Activated naive CD8-positive, alpha-beta T cell treated with anti-CD3 and anti-CD28 coated beads, Interleukin-2, amount 50 U/mL, for 16 hours (primary cell): ENCODE results near the gene NTMT1.

Experiments
- DNase-seq: peaks from one replicate; pipeline ENCODE4 v3.0.0-alpha.2; 2020; ENCODE audit warnings: low read depth, low spot score

Gene NTMT1

DNA sequence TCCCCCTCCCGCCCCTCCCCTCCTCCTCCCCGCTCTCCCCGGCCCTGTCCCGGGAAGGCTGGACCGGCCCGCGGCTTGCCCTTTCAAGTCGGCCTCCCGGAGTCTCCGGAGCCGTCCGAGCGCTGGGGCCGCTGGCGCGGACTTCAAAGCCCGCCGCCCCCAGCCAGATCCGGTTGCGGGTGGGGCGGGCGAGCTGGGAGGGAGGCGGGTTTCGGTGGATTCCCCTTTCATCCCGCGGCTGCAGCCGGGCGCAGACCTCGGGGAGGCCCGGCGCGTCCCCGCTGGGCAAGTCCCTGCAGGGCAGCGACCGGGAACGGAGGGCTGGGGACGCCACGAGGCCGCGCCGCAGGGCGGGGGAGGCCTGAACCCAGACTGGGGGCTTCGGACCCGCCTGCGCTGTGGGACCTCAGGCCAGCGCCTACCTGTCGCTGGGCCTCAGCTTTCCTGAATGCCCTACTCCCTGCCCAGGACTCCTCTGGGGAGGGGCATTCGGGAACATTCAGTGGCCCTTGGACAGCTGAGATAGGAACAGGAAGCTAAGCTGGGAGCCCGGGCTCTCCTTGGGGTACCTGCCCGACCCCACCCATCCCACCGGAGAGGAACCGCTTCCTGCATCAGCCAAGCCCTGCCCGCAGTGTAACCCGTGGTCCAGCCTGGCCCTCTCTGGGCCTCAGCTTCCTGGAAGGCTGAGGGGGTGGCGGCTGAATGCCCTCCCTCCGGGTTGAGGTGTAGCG, 28.4 kb upstream of the NTMT1 start:
- no peak for DNase-seq

DNA sequence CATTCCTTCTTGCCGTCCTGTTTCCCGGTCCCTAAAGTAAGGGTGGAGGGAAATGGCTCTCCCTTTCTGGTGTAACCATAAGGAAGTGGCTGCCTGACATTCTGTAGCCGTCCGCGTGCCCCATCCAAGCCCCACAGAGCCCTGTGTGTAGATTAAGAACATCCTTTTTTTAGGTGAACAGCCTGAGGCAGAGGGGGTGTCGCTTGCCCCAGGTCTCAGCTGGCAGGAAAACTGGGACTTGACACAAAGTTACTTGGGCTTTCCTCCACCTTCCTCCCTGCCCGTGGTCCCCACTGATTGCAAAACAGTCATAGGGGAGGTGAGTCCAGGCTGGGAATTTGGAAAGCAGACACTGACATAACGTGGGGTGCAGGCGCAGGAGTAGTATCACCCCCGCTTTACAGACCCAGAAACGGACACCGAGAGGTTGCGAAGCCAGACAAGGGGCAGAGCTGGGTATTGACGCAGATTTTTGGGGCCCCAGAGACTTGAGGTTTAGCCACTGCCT, 27.8 kb upstream of the NTMT1 start:
- DNase-seq: no peak

DNA sequence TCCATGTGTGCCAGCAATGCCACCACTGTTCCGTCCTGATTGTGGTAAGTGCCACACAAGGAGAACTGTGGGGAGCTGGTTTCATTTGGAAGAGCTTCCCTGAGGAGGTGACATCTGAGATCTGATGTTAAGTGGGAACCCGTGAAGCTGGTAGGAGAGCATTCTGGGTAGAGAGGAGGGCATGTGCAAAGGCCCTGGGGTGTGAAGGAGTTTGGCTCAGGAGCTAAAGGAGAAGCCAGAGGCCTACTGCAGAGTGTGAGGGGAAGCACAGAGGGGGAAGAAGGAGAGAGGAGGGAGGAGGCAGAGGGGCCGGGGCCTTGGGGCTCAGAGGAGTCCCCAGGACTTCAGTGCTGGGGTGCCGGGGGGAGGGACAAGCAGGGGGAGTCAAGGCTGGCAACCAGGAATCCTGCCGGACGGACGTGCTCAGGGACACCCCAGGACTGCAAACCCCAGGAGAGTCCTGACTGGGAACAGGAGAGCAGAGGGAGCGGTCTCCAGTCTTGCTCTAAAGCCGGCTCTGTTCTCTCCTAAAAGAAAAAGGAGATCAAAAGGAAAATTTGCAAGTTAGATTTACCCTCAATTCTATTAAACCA, 24.8 kb upstream of the NTMT1 start:
- no peak for DNase-seq

DNA sequence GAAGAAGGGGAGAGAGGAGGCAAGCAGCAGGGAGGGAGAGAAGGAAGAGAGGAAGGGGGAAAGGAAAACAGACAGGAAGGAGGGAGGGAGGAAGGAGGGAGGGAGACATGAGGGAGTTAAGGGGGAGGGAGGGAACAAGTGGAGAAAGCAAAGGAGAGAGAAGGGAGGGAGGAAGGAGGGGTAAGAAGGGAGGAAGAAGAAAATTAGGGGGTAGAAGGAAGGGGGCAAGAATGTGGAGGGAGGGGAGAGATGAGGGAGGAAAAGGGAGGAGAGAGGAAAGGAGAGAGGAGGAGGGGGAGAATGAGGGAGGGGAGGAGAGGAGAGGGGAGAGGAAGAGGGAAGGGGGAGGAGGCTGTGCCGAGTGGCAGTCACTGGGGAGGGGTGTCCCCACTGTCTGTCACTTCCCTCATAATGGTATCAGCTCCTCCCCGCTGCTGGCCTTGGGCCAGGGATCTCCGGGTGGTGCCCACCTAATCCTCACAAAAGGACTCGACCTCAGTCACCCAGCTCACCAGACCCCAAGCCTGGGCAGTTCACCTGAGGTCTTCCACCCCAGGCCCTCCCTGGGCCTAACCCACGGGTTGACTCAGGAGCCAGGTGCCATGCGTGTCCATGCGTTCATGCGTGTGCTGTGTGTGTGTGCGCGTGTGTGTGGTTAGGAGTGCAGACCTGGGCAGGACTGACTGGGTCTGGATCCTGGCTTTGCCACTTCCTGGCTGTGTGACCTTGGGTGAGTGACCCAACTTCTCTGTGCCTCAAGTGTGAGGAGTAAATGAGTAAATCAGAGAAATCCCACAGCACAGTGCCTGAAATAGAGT, 23.2 kb upstream of the NTMT1 start:
- DNase-seq: no peak

DNA sequence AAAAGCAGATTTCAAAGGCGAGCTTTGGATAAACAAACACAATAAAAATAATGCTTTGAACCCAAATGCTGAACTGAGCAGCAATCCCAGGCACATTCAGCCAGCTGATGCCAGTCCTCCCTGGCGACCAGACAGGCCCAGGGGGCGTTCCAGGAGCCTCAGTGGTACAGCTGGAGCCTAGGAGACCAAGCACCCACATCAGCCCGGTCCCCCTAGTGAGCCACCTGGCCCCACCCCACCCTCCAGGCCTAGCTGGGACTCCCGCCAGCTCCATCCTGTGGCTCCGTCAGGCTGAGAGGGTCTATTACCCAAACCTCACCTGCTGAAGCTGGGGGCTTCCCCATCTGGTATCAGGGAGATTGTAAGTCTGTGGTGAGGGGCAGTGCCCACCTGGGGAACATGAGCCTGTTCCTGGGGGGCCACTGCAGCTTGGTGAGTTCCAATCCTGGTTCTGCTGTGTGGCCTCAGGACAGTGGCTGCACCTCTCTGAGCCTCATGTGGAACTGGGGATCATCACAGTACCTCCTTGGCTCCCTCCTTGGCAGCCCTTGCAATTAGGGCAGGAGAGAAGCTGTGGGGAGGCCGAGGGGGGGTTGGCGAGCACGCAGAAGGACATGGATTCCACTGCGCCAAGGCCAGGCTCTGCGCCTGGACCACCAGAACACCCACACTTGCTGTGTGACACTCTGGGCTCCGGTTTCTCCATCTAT, 21.8 kb upstream of the NTMT1 start:
- DNase-seq: no peak

DNA sequence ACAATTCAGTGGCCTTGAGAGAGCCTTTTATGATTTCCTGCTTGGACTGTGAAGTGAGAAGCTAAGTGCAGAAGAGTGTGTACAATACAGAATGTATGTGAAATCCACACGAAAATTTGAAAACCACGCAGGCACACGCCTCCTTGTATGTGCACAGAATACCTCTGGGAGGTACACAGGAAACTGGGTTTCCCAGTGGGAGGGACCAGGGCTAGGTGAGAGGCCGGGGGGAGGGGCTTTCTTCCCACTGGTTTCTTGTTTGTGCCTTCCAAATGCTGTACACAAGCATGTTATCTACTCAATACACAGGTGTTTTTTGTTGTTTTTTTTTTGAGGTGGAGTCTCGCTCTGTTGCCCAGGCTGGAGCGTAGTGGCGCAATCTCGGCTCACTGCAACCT, 21.2 kb upstream of the NTMT1 start:
- no peak for DNase-seq

DNA sequence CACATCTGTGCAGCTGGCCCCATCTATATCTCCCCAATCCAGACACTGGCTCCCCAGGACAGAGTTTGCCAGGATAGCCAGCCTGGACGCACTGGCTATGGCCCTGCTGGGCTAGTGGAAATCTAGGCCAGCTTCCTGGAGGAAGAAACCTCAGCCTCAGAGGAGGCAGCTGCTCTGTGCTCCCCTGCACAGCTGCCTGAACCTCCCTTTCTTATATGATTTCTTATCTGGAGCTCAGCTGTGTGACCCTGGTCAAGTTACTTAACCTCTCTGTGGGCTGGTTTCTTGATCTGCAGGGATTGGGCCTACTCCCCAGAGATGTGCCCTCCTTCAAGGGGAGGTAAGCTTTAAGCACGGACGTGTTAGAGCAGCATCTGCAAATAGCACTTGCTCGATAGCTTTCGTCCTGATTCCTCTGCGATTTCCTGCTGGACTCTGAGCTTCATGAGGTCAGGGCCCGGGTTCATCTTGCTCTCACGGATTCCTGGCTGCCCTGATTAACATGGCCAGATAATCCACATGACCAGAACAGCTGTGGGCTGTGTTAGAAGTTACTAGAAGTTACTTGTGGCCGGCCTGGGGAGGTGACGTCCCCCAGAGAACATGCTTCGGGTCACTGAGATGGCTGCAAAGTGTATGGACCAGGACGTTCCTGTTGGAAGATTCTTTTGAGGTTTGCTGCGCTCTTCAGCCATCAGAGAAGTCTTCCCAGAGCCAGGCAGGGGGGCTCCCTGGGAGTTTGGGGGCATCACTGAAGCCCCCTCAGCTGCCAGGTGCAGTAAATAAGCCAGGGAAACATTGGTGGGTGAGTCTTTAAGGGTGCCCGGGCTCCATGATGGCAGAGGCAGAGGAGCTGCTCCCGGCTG, 19.6 kb upstream of the NTMT1 start:
- DNase-seq: no peak

DNA sequence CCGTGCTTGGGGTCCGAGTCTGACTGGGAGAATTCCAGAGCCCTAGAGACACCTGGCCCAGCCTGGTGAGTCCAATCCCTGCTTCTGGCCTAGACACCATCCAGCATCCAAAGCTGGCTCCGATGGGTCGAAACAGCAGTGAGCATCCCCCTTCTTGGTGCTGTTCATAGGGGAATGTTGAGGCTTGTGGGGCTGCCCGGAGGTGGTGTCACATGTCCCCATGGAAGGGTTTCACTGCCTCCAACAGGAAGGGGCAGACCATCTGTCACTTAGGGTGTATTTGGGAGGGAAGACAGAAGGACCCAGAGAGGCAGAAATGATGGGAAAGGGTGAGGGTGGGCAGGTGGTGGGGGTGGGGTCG, 19.0 kb upstream of the NTMT1 start:
- no peak for DNase-seq

DNA sequence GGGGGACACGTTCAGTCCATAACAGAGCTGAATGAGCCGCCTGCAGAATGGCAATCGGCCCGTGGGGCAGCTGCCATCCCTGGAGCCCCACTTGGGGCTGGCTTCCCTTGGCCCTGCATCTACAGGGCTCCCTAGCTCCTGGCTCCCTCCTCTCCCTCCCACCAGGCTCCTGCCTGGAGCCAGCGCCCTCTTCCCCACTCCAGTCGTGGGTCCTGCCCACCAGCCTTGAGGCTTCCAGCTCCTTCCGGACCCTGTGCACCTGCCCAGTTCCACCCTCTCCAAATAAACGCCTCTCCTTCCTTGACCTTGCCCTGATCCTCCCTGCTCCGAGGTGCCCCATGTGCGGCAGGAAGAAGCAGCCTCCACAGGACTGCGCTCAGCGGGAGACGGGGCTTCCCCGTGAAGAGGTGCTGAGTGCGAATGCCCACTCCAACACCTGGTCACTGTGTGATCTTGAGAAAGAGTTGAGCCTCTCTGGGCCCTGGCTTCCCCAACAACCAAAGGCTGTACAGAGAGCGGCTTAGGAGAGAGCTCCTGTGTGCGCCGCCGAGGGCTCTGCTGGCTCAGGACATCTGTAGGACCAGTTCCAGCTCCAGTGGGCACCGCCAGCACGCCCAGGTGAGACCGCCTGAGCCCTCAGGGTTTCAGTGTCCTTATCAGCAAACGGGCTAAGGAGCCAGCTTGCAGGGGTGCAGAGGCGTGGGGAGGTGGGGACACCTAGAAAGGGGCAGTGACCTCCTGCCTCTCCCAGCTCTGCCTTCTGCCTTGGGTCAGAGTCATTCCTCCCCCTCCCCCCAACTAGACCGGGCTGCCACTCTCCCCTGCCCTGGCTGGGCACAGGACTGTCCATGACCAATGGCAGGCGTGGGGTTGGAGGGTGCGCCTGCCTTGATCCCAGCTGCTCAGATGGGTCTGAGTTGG, 17.1 kb upstream of the NTMT1 start:
- no peak for DNase-seq

DNA sequence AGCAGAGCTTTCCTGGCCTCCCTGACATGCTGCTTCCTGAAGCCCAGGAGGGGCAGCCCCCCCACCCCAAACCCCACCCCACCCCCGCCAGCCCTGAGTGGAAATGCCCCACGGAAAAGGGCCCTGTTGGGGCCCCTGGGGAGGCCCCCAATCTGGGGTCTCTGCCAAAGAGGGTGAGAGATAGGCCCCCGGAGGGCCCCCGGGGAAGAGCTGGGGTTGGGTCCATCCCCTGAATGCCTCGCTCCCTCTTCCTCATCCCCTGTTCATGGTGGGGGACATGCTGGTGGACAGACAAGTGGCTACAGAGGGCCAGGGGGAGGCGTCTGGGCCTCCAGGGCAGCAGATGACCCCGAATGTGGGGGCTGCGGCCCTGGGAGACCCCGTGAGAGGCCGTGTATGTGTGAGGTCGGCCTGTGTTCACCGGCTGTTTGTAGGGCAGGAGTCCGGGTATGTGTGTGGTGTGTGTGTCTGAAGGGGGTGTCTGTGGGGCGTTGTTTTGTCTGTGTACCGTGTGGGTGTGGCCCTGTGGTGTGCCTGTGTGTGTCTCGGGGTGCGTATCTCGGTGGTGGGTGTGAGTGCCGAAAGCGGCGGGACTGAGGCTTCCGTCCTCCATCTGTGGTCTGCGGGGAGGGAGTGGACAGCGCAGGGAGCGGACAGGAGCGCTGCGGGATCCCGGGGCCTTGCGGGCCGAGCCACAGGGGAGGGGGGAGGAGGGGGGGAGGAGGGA, 16.3 kb upstream of the NTMT1 start:
- no peak for DNase-seq

DNA sequence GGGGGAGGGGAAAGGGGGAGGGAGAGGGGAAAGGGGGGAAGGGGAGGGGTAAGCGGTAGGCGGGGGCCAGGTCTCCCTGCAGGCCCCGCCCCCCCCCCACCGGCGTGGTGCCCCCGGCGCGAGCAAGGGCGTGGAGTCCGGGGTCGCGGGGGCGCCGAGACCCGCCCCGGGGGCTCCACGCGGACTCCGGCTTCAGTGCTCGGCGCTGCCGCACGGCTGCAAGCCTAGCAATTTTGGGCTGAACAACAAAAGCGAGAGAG, 15.8 kb upstream of the NTMT1 start:
- DNase-seq: no peak

DNA sequence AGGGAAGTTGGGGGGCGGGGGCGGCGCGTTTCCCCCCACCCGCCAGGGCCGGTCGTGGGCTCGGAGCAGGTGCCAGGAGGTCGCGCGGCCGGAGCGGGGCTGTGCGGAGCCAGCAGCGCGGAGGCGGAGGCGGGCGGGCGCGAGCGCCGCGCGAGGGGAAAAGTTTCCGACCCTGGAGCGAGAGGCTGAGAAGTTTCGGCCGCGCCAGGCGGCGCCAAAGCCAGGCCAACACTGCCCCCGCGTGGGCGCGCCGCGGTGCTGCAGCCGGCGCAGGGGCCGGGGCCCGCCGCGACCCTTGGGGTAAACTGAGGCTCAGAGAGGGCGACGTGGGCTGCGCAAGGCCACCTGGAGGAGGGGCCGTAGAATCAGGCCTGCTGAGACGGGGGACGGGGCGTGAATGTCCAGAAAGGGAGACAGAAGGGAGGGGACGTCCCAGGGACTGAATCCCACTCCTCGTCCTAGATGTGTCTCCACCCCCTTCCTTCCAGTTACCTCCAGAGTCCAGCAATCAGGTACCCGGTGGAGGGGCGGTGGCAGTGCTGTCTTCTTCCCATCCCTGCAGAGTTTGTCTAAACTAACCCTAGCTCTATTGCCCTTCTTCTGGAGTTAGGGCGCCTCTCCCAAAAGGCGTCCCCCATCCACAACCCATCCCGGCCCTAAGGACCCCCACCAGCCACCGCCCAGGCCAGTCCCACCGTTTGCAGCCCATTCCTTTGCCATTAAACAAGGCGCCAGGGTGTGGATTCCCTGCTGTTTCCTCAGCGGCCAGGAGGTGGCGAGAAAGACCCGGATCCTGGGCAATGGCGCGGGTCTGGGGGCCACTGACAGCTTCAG, 15.3 kb upstream of the NTMT1 start:
- DNase-seq: peak; percentile 29

DNA sequence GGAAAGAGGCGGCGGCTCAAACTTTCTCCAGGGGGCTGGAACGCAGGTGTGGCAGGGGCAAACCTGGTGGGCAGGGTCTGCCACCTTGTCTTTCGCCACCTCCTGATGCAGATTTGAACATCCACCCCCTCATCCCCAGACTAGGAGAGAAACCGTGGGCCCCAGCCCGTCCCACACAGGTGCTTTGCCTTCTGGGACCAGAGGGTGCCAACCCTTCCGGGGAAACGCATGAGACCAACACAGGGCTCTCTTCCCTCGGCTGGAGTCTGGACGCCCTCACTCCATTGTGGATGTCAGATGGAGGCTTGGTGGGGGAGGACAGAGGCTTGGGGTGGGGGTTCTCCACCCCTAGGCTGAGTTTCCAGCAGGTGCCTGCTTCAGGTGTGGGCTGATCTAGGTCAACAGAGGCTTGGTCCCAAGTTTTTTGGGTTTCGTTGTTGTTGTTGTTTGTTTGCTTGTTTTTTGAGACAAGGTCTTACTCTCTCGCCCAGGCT, 14.6 kb upstream of the NTMT1 start:
- no peak for DNase-seq

DNA sequence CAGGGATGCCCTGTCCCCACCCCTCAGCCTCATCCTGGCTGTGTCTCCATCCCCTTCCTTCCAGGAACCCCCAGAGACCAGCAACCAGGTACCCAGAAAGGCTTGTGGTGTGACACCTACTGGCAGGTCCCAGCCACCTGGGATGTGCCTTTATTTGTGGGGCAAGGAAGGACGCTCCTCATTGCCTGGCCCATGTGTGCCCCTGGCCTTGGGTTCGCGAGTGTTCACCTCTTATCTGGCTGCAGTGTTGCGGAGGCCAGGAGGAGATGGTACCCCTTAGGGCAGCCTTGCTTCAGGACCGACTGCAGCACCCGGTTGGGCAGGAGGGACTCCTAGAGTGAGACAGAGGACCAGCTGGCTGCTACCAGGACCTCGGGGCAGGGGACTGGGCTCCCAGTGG, 13.8 kb upstream of the NTMT1 start:
- no peak for DNase-seq

DNA sequence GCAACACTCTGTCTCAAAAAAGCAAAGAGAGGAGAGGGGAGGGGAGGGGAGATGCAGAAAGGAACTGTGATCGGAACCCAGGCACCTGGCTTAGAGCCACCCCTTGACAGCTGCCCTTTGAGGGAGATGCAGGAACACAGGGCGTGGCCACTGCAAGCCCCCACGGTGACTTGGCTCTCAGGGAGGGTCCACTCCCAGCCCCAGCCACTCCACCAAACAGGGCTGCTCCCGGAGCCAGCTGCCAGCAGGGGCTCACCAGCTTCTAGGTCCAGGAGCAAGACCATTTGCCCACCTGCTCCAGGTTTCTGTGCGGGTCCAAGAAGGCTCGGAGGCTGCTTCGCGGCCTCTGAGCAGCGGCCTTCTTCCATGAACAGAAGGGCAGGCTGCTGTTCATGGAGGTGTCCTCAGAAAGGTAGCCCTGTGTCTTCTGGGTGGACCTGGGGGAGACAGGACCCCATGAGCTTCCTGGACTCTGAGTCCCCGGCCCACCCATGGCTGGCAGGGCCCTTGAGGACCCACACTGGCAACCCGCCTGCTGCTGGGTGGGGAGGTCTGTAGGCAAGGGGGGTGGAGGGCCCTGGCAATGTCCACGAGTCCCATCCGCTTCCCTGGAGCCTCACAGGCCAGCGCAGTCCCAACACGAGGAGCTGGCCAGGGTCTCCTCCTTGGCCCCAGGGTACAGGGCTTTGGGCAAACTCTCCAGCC, 13.0 kb upstream of the NTMT1 start:
- DNase-seq: no peak

DNA sequence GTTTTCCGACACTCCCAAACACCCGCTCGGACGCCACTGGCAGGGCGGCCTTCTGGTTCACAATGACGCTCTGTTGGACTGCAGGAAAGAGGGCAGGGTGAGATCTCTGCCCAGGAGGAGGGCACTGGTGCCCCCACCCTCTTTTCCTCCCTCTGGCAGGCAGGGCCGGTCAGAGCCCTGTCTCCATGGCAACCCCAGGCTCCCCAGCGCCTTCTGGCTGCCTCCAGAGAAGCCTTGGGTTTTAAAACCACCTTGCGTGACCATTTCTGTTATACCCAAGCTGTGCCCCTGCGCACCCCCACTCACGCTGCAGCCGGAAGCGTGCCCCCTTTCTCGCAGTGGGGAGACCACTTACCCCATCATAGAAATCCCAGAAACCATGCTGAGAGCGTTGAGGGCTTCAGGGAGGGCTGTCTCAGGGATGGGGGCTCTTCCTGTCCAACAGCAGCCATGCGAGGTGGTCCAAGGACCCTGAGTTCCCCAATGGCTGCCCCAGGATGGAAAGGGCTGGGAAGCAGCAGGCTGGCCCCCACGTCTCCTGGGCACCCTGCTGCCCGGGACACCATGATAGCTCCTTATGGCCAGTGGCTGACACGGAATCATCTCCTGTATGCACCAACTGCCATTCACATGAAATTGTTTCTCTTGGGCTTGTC, 12.3 kb upstream of the NTMT1 start:
- DNase-seq: no peak

DNA sequence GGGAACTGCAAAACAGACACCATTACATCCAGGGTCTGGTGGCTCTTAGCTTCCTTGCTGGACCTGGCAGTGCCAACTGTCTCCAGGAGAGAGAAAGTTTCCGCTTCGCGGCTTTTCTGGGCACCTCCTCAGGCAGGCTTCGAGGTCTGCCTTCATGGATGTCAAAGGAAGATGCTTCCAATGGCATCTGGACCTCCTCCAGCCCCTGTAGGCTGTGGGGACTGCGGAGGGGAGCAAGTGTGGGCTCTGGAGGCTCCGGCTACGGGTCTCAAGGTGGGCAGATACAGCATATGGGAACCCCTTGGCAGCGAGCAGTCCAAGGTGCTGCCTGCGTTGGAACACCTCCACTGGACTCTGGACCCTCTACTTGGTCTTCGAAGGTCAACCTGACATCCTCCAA, 11.0 kb upstream of the NTMT1 start:
- DNase-seq: no peak
